Measurements from ENCODE around the gene PTPRN2. TPM values are rescaled to one million over a fixed set of nuclear protein-coding genes. Genes with fewer than 3 reads are reported as not detected.
"Not testable (repeated sequence)": the region's sequence is repeated elsewhere in the genome, so short reads cannot be mapped to it uniquely, and the experiment has no call there.

Gene PTPRN2
- total RNA-seq, 1 donor from 2014 or later, result 1.2 TPM

DNA sequence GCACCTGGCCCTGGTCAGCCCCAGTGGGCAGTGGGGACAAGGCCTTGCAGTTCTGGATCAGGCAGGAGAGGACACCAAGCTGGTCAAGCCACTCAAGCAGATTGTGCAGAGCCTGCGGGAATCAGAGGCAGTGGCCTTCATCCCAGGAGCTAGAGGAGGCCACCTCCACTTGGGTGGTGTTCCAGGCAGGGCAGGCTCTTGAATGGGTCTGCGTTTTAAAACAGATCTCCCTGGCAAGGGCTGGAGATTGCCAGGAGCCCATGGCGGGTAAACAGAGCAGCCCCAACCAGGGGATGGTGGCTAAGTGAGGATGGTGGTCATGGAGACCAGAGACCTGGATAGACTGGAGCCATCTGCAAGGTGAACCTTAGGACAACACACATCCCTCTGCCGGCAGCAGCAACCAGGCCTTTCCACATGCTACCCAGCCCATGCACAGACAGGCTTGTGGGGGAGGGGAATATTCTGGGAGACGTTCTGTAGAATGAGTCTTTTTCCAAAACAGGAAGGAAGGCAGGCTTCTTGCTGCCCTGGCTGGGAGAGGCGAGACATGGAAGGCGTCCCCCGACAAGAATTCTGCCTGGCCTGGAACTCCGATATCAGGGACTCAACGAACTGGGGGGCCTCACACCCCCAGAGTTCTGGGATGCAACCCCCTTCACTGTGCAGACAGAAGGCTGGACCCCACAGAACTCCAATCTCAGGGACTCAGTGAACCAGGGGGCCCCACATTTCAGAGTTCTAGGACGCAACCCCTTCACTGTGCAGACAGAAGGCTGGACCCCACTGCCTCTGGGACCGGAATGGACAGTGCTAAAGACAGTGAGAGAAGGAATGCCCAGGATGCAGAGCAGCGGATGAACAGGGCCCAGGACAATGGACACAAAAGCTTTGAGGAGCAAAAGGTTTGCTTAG lies 264.8 kb downstream of the PTPRN2 start:
- no peak for DNase-seq (ENCODE audit: low read depth)

DNA sequence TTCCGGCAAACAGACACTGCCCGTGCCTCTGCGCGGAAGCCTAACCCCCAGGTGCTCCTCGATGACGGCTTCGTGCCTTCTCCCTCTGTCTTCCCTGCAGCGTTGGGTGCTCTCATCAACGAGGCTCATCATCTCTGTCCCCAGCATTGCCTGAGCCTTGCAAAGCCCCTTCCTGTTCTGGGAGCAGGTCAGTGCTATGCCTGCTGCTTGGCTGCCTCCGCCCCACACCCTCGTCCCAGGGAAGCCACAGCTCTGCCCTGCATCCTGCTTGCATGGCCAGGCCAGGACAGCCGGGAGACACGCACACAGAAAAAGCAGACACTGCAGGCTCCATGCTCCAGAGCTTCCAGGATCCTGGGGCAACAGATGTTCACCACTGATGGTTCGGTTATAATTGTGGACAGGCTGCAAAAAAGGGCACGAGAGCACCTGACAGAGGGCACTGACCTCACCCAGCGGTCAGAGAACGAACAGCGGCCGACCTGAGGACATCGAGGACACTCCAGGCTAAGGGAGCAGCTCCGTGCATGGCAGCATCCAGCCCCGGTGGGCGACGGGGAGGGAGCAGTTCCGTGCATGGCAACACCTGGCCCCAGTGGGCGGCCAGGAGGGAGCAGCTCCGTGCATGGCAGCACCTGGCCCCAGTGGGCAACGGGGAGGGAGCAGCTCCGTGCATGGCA lies 265.5 kb downstream of the PTPRN2 start:
- DNase-seq (ENCODE audit: low read depth), result no peak

DNA sequence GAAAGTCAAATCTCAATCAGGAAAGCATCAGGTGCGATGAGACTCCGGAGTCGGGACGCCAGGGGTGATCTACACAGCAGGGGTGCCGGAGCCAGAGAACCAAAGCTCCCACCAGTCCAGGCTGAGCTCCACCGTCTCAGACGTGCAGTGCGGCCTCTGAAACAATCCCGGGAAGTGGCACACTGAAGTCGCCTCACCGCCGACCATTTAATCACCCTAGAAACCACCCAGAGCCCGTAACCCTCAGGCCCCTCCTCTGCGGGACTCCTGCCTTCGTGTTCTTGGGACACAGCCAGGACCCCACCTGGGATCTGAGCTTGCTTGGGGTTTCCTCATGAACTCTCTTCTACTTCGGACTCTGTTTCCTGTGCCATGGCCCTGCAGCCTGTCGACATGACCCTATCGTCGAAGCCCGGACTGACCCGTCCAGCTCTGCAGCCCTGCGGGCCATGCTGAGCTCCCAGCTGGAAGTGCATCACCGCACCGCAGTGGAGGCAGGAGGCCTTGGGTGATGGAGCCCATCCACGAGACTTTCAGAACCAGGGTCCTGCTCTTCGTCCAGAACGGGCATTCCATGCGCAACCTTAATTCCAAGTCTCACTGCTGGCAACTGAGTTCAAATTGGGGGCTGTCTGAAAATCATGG lies 266.4 kb downstream of the PTPRN2 start:
- no peak for DNase-seq (ENCODE audit: low read depth)

DNA sequence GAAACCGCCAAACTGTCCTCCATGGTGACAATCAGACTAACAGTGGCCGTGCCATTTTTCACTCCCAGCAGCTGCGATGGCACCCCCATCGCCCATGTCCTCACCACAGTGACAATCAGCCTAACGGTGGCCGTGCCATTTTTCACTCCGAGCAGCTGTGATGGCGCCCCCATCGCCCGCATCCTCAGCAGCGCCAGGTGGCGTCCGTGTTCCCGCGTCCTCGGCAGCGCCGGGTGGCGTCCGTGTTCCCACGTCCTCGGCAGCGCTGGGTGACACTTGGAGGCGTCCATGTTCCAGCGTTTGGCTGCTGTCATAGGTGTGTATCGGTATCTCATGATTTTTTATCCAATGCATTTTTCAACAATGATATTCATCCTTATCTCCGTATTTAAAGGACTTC lies 267.3 kb downstream of the PTPRN2 start:
- no peak for DNase-seq (ENCODE audit: low read depth)

DNA sequence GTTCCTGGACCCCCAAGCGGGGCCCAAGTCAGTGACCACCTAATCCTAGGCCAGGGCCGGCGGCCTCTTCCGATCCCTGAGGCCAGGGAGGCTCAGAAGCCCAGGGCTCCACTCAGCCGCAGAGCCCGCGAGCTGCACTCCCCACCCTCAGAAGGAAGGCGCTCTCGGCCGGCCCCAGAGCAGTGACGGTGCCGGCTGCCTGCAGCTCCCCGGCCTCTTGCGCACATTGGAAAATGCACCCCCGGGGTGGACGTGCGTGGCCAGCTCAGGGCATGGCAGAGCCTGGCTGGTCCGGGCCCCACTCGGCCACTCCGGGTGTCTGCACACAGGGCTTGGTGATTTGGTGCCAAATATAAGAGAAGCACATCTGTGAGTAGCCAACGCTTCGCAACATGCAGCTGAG lies 269.1 kb downstream of the PTPRN2 start:
- DNase-seq (ENCODE audit: low read depth), result no peak

DNA sequence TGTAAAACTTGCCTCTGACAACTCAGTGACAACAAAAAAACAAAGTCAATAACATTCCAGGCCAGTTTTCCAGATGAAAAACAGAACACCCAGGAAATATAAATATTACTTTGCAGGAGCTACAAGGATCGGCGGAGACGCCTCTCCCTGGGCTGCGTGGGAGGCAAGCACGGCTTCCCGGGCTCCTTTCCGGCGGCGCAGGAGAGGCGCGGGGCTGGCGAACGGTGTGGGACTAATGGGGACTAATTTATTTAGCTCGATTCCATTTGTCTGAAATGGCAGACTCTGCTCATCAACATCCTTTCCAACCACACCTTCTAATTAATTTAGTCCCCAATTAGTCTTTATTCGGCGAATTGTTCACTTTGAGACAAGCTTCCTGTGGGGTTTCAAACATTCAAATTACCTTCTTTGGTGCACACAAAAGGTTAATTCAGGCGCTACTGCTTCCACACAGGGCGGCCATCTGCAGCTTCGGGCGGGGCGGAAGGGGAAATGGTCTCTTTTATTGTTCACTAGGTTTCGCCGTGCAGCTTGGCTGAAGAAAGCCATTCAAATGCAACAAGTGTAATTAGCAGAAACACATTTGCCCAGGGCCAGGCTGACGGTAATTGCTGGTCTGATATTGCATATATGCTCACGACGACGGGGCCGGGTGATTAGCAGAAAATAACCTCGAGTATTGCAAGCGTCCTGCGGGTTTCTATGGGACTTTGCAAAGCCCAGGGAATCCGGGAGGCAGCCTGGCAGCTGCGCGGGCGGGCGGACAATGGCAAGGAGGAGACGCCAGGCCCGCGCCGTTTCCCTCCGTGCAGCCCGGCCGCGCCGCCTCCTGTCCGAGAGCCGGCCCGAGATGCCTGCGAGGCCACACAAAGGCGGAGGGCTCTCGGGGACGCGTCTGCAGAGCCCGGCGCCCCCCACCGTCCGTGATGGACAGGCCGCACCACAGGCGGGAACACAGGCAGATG lies 270.1 kb downstream of the PTPRN2 start:
- DNase-seq (ENCODE audit: low read depth), result no peak

DNA sequence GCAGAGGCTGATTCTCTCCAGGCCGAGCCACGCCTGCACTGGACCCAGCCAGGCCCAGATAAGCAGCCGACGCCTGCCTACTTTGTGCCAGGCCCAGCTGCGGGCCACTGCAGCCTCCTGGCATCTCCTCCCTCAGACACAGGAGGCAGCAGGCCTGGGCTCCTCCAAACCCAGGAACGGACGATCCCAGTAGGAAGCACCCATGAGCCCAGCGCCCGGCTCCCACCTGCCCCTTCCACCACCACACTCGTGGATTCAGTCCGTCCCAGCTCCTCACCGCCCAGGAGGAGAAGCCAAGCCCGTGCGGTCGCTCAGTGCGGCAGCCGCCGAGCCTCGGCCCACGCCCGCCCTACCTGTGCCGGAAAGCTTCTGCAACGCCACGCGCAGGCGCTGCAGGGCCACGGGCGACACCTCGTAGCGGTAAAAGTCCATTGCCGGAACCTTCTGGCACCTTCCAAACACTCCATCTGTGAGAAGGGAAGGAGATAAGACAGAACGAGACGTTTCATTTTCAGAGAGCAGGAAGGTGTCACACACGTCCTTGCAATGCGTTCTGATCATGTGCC lies 271.1 kb downstream of the PTPRN2 start:
- DNase-seq (ENCODE audit: low read depth), result no peak

DNA sequence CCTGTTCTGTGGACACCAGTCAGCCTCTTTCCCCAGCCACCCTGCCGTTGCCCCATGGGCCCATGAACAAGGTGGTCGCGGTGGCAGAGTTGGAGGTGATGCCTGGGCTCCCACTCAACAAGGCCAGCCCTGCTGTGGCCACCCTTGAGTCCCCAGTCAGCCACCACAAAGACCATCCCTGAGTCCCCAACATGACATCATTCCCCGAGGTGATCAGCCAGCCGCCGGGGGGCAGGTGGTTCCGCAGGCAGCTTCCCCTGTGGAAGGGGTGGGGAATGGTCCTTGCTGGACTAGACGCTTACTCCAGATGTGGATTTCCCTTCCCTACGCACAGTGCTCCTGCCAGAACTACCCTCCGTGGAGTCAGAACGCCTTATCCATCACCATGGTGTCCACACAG lies 271.7 kb downstream of the PTPRN2 start:
- DNase-seq (ENCODE audit: low read depth), result no peak

DNA sequence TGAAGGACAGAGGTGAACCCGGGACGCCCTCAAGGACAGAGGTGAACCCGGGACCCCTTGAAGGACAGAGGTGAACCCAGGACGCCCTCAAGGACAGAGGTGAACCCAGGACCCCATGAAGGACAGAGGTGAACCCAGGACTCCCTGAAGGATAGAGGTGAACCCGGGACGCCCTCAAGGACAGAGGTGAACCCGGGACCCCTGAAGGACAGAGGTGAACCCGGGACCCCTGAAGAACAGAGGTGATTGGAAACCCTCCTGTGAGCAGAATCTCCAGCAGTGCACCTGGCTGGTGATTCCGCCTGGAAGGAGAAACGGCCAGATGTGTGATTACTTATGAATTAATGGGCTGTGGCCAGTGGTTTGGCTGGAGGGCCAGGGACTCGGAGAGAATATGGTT lies 272.3 kb downstream of the PTPRN2 start:
- no peak for DNase-seq (ENCODE audit: low read depth)

DNA sequence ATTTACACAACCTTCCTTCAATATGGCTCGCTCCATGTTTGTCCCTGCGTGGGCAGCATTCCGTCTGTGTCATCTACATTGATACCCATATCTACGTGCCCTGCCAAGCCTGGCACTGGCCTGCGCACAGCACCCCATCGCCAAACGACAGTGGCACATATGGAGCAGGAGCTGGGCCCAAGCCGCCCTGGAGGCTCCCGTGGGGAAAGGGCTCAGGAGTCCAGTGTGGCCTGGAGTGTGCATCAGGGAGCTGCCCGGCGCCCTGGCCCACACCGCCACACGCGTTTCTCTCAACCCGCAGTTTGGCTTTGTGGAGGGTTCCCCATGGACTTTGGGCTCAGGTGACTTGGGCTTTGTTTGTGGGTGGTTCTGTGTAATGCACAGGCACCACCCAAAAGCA lies 273.2 kb downstream of the PTPRN2 start:
- DNase-seq (ENCODE audit: low read depth), result no peak

DNA sequence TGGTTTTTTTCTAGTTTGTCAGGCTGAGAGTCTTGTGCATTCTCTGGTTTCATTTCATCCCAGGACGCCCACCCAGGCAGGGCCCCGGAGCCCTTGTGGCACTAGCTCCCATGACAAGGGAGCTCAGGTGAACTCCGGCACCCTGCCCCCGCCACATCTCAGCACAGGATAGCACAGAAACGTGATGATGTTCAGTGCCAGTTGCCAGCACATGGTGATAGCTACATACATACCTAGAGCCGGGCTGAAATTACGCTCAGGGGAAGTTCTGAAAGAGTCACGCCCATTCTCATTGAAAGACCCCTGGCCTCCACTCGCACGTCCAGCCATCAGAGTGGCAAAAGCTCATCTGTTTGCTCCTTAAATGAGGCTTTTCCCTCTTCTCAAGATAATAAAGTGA lies 273.7 kb downstream of the PTPRN2 start:
- no peak for DNase-seq (ENCODE audit: low read depth)

DNA sequence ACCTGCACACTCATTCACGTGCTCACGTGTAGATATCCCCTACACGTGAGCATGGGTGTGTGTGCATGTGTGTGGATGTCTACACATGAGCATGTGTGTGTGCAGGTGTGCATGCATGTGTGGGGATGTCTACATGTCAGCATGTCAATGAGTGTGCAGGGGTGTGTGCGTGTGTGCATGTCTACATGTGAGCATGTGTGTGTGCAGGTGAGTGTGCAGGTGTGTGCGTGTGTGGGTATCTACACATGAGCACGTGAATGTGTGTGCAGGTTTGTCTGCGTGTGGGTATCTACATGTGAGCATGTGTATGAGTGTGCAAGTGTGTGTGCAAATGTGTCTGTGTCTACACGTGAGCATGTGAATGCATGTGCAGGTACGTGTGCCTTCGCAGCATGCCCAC lies 274.8 kb downstream of the PTPRN2 start:
- no peak for DNase-seq (ENCODE audit: low read depth)

DNA sequence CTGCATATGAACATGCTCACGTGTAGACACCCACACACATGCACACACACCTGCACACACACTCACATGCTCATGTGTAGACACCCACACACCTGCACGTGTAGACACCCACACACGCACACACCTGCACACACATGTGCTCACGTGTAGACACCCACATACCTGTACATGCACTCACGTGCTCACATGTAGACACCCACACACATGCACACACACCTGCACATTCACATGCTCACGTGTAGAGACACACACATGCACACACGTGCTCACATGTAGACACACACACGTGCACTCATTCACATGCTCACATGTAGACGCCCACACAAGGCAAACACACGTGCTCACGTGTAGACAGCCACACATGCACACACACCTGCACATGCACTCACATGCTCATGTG lies 275.8 kb downstream of the PTPRN2 start:
- no peak for DNase-seq (ENCODE audit: low read depth)

DNA sequence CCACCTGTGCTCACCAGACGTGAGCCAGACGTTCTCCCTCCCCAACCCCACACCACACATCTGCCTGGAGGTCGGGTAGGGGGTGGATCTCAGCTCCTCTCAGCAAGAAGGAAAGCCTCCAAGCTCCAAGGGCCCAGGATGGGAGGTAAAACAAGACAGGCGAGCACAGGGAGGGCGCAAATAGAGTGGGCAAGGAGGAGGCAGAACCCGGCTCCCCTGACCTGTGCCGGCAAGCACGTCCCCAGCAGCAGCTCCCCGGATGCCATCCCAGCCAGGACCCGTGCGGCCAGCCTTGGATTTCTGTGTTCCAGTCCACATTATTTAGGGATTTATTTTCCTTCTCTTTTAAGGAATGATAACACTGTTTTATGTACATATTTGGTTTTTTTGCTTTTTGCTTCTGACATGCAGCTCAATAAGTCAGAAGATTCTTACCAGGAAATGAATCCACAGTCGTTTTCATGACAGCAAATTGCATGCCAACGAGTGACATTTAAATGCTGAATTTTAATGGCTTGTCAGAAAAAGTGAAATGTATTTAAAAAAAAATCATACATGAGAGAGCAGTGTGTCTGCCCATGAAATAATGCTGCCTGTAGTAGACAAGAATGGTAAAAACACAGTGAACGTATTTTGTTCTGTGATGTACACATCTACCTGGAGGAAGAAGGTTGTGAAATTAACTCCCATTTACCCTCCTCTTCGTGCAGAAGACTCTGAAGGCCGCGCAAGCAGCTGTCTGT lies 276.5 kb downstream of the PTPRN2 start:
- no peak for DNase-seq (ENCODE audit: low read depth)

DNA sequence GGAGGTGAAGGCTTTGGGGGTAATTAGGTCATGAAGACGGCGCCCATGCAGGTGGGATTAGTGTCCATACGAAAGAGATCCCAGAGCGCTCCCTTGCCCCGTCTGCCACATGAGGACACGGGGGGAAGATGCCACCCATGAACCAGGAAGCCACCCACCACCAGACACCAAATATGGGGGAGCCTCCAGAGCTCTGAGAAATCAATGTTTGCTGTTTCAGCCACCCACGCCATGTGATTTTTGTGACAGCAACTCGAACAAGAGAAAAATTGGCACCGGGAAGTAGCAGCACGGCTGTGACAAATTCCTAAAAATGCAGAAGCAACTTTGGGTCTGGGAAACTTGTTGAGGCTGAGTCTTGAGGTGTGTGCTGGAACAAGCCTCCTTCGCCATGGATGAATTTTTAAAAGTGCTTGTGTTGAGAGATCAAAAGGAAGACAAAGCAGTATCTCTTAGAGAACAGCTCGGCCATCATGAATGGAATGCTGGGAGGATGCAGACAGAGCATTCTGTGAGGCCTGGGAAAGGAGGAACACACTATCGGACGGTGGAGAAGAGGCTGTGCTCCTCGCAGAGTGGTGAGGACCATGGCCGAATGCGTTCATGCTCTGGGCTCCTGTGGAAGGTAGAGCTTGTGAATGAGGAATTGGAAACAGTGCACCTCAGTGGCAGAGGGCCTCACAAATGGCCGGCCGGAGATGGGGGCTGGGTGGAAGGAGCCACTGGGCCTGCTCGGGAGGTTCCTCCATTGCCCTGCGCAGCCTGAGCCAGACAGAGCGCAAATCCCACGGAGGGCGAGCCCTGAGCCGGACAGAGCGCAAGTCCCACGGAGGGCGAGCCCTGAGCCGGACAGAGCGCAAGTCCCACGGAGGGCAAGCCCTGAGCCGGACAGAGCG lies 277.5 kb downstream of the PTPRN2 start:
- DNase-seq (ENCODE audit: low read depth), result no peak

DNA sequence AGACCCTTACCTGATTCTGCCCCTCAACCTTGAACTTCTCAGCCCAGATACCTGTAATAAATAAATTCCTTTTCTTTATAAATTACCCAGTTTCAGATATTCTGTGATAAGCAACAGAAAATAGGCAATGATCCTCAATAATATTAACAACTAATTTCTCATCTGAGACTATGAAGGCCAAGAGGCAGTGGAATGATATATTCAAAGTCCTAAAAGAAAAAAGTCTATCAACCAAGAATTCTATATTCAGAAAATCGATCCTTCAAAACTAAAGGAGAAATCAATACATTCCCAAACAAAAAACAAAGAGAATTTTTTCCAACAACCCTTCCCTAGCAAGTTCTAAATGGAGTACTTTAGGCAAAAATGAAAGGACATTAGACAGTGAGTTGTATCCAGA lies 279.6 kb downstream of the PTPRN2 start:
- DNase-seq (ENCODE audit: low read depth), result no peak

DNA sequence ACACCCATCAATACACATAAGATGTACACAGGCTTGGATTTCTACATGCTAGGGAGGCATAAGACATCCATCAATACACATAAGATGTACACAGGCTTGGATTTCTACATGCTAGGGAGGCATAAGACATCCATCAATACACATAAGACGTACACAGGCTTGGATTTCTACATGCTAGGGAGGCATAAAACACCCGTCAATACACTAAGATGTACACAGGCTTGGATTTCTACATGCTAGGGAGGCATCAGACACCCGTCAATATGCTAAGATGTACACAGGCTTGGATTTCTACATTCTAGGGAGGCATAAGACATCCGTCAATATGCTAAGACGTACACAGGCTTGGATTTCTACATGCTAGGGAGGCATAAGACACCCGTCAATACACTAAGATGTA lies 283.6 kb downstream of the PTPRN2 start:
- not testable (repeated sequence) for DNase-seq (ENCODE audit: low read depth)

DNA sequence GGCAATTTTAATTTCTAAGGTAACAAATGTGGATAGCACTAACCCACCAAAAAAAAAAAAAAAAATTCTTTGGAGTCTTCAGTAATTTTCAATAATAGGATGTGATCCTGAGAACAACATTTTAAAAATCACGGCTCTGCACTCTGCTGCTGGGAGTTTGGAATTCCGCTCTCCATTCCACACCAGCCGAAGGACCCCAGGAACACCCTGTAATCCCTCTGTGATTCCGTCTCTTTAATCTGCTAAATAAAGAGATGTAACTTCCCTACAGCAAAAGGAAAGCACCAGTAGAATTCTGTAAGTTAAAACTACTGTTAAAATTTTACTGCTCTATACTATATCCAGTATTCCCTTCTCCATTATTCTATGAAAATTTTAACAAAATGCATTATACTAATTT lies 284.5 kb downstream of the PTPRN2 start:
- DNase-seq (ENCODE audit: low read depth), result no peak

DNA sequence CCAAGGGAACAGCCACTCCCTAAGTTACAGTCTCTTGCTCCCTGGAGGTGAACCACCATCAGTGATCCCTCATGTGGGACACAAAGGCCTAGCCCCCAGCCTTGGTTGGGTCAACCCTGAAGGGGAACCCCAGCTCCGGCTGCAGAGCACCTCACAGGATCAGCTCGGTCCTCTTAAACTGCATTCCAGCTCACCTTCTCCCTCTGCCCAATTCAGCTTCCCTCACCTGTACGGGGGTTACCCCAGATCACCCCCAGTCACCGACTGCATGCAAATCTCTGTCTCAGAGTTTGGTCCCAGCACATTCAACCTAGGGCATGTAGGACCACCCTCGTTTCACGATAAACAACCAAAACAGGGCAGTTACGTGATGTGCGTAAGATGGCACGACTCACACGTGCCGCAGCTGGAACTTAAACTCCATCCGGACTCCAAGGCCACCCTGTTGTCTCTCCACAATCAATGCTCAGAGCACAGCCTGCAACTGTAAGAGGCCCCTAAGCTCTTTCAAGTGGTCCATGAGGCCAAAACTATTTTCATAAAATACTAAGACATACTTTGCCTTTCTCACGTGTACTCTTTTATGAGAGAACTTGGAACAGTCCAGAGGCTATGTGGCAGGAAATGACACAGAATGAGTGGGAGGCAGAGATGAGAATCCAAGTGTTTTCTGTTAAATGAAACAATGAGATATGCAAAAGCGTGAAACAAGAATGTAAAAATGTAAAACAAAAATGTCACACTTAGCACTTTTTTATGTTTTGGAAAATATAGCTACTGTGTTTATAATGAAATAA lies 285.2 kb downstream of the PTPRN2 start:
- DNase-seq (ENCODE audit: low read depth), result no peak
